WTC11 (cell line): Measurements from ENCODE around the gene MAPK8IP2.
"Not testable (repeated sequence)": the region's sequence is repeated elsewhere in the genome, so short reads cannot be mapped to it uniquely, and the experiment has no call there.

Experiments used
- AFF4 ChIP-seq: sonication (generic); formaldehyde crosslinking; IDR thresholded peaks from 2 replicates; pipeline ENCODE4 v1.8.1; 2023; ENCODE audit warnings: mild to moderate bottlenecking, missing genetic modification reagents, borderline replicate concordance
- CBFB ChIP-seq: sonication (generic); formaldehyde crosslinking; IDR thresholded peaks from 2 replicates; pipeline ENCODE4 v1.8.1; 2022; ENCODE audit warnings: mild to moderate bottlenecking, low read depth, missing genetic modification reagents
- CREM ChIP-seq: sonication (generic); formaldehyde crosslinking; IDR thresholded peaks from 2 replicates; pipeline ENCODE4 v1.8.1; 2022; ENCODE audit warnings: mild to moderate bottlenecking, missing genetic modification reagents, moderate library complexity
- CTCF ChIP-seq: fragments of 200-600 bp; IDR thresholded peaks from 2 replicates; pipeline ENCODE4 v1.8.0; 2022; ENCODE audit warnings: antibody characterized with exemption
- JUN ChIP-seq: sonication (generic); formaldehyde crosslinking; IDR thresholded peaks from 2 replicates; pipeline ENCODE4 v1.8.0; 2023; ENCODE audit warnings: mild to moderate bottlenecking, missing genetic modification reagents
- MAX ChIP-seq: sonication (generic); formaldehyde crosslinking; IDR thresholded peaks from 2 replicates; pipeline ENCODE4 v1.8.0; 2022; ENCODE audit warnings: mild to moderate bottlenecking, missing genetic modification reagents
- USF2 ChIP-seq: sonication (generic); formaldehyde crosslinking; IDR thresholded peaks from 2 replicates; pipeline ENCODE4 v1.8.1; 2023; ENCODE audit warnings: mild to moderate bottlenecking, missing genetic modification reagents, moderate library complexity
- ZNF532 ChIP-seq: fragments of 250-450 bp; sonication (Bioruptor Pico); IDR thresholded peaks from 2 replicates; pipeline ENCODE4 v1.9.0; 2021; ENCODE audit warnings: mild to moderate bottlenecking, borderline replicate concordance

GRCh38 chr22:50643021-50643820 is 42.6 kb downstream of the MAPK8IP2 start:
- TF ChIP-seq CTCF; AFF4 (CRISPR knock-in tag); USF2 (CRISPR knock-in tag); MAX (CRISPR knock-in tag); JUN (CRISPR knock-in tag); CBFB; ZNF532 (CRISPR knock-in tag); CREM (CRISPR knock-in tag): not testable (repeated sequence)
